GM19467 (cell line): Measurements from ENCODE around the gene CACNA2D3.

Experiments
- ATAC-seq: cut with Tn5 transposase; IDR thresholded peaks from one replicate; pipeline ENCODE4 v1.9.1; 2021; ENCODE audit warnings: mild to moderate bottlenecking, moderate library complexity; ENCODE audit not compliant: unreplicated experiment

Gene CACNA2D3

GRCh38 chr3:54322354-54322753 lies 200.0 kb downstream of the CACNA2D3 start:
- no peak for ATAC-seq

- no peak for ATAC-seq
Measured at GRCh38 chr3:54324103-54324502, 201.8 kb downstream of the CACNA2D3 start.

GRCh38 chr3:54326951-54327350 lies 204.6 kb downstream of the CACNA2D3 start:
- no peak for ATAC-seq

- no peak for ATAC-seq
Measured at GRCh38 chr3:54331341-54331740, 209.0 kb downstream of the CACNA2D3 start.

- no peak for ATAC-seq
Measured at GRCh38 chr3:54337846-54338245, 215.5 kb downstream of the CACNA2D3 start.

- no peak for ATAC-seq
Measured at GRCh38 chr3:54339608-54340007, 217.3 kb downstream of the CACNA2D3 start.

GRCh38 chr3:54341811-54342210 lies 219.5 kb downstream of the CACNA2D3 start:
- ATAC-seq = no peak

GRCh38 chr3:54342676-54343075 lies 220.3 kb downstream of the CACNA2D3 start:
- ATAC-seq = no peak

- no peak for ATAC-seq
Measured at GRCh38 chr3:54343495-54343894, 221.1 kb downstream of the CACNA2D3 start.

- ATAC-seq = no peak
Measured at GRCh38 chr3:54344601-54345231, 222.4 kb downstream of the CACNA2D3 start.

GRCh38 chr3:54345847-54346375 lies 223.6 kb downstream of the CACNA2D3 start:
- no peak for ATAC-seq

GRCh38 chr3:54347060-54347459 lies 224.7 kb downstream of the CACNA2D3 start:
- ATAC-seq = no peak

GRCh38 chr3:54347933-54348332 lies 225.6 kb downstream of the CACNA2D3 start:
- no peak for ATAC-seq

- ATAC-seq = no peak
Measured at GRCh38 chr3:54349231-54349652, 226.9 kb downstream of the CACNA2D3 start.

GRCh38 chr3:54349691-54350090 lies 227.3 kb downstream of the CACNA2D3 start:
- no peak for ATAC-seq

- no peak for ATAC-seq
Measured at GRCh38 chr3:54353546-54353945, 231.2 kb downstream of the CACNA2D3 start.

GRCh38 chr3:54353946-54354345 lies 231.6 kb downstream of the CACNA2D3 start:
- no peak for ATAC-seq

- no peak for ATAC-seq
Measured at GRCh38 chr3:54355800-54356199, 233.4 kb downstream of the CACNA2D3 start.

- no peak for ATAC-seq
Measured at GRCh38 chr3:54356261-54357045, 234.1 kb downstream of the CACNA2D3 start.

- ATAC-seq = no peak
Measured at GRCh38 chr3:54357301-54357700, 234.9 kb downstream of the CACNA2D3 start.

- no peak for ATAC-seq
Measured at GRCh38 chr3:54358316-54358715, 236.0 kb downstream of the CACNA2D3 start.
